DLD1 (cell line): Measurements from ENCODE around the gene EPB41.
"Not testable (repeated sequence)": the region's sequence is repeated elsewhere in the genome, so short reads cannot be mapped to it uniquely, and the experiment has no call there.

Source experiments
- in situ Hi-C: cut with HindIII; loops from 2 replicates; pipeline ENCODE4 v1.10.0; 2017; ENCODE audit warnings: low sequenced_read_pairs

Gene EPB41

DNA sequence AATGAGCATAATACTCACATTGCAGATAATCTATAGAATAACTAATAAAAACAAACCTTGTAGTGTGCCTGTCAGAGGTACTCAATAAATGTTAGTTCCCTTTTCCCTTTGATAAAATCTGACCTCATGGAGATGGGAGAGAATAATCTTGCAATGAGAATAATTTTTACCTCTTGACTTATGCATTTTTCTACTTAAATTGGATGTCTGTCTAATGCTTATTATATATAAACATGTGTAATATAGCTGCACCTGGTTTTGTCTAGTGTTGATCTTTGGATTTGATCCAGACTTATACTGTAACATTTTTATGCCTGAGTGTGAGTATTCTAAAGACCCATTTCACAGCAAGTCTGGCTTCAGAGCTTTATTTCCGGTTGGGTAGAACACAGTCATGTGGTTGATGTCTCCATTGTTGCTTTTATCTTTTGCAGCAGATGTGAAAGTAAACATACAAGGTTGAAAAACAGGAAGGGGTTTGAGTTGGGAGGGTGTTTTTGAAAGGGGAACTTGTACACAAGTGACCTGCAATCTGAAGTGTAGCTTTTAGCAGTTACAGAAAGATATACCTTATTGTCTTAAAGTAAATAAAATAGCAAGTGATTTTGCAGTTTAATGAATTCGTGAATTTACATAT, 12.4 kb downstream of the EPB41 start:
- in situ Hi-C loops = no loop called here

DNA sequence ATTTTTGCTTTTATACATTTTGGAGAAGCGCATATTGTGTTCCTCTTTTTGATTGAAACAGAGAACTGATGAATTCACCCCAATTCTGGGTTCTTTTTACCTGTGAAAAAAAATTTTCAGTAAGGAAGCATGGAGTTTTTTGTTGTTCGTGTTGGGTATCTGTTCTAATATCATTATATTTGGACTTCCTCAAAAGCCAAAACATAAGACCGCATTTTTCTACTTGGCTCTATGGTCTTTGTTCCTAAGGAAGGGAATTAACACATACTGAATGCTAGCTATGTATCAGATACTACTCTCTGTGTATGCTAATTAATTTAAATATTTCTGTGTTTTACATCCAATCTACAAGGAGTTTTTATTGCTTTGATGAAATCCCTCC, 12.9 kb downstream of the EPB41 start:
- in situ Hi-C loops = no loop called here

DNA sequence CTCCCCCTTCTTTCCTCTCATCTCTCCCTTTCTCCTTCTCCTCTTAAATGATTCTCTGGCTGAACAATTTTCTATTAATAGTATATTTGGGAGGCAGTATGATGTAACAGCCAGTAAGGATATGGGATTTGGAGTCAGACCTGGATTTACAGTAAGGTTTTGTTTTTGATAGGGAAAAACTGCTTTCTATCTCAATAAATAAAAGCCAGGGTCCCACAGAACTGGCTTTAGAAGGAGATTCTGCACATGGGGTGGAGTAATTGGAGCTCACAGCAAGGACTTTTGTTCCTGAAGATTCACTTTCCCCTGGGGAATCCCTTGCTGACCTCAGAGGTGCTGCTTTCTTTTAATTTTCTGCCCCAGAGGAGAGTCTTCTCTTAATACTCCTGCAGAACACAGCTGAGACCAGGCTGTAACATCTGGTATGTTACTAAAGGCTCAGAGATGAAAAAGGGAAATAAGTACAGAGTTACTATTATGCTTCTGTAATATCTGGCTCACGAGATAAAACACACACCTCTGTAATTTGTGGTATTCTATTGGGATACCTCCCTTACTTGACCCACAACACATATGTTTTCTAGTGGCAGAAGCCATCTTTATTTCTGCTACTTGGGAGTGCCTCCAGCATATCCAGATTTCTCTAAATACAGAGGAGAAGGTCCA, 13.4 kb downstream of the EPB41 start:
- in situ Hi-C loops = no loop called here

- in situ Hi-C loops = no loop called here
These were observed 14.1 kb downstream of the EPB41 start for GRCh38 chr1:28928314-28928941.

DNA sequence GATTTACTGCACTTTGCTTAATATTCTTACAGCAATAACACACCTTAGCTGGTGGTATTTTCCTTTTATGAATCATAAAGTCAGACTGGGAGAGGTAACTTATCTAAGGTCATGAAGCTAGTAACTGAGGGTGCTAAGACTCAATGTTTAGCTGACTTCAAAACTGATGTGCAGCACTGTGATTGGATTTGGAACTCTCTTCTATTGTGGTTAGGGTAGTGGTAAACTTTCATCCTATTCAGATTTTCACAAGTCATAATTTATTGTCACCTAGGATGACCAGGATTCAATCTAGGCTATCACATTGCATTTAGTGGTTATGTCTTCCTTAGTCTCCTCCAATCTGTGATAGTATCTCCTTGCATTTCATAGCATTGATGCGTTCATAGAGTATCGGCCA, 18.9 kb downstream of the EPB41 start:
- in situ Hi-C loops = no loop called here

DNA sequence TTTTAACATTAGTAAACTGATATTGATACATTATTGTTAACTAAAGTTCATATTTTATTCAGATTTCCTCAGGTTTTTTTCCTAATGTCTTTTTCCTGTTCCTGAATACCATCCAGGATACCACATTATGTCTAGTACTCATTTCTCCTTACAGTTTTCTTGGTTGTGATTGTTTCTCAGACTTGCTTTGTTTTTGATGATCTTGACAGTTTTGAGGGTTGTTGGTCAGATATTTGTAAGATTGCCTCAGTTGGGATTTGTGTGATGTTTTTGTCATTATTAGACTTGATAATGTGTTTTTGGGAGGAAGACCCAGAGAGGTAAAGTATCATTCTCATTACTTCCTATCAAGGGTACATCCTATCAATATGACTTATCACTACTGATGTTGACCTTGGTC, 19.5 kb downstream of the EPB41 start:
- in situ Hi-C loops = no loop called here

- in situ Hi-C loops = no loop called here
These were observed 20.3 kb downstream of the EPB41 start for GRCh38 chr1:28934676-28935075.

DNA sequence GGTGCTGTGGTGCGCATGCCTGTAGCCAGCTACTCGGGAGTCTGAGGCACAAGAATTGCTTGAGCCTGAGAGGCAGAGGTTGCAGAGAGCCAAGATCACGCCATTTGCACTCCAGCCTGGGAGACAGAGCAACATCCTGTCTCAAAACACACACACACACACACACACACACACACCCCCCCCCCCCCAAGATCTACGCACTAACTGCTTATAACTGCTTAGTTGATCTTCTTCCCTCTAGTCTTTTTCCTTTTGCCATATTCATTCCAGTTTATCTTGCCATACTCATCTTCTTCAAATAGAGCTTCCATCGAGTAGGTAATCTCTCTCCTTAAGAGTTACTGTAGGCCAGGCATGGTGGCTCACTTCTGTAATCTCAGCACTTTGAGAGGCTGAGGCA, 20.9 kb downstream of the EPB41 start:
- in situ Hi-C loops = no loop called here

GRCh38 chr1:28936094-28936493, 21.7 kb downstream of the EPB41 start:
- in situ Hi-C loops = no loop called here

DNA sequence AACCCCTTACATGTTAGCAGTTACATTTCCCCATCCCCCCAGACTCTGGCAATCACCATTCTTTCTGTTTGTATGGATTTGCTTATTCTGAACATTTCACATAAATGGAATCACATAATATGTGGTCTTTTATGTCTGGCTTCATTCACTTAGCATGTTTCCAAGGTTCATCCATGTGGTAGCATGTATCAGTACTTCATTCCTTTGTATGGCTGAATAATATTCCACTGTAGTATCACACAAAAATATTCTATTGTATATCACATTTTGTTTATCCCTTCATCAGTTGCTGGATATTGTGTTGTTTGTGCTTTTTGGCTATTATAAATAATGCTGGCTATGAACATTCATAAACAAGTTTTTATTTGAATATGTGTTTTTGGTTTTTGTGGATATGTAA, 22.2 kb downstream of the EPB41 start:
- in situ Hi-C loops = no loop called here

DNA sequence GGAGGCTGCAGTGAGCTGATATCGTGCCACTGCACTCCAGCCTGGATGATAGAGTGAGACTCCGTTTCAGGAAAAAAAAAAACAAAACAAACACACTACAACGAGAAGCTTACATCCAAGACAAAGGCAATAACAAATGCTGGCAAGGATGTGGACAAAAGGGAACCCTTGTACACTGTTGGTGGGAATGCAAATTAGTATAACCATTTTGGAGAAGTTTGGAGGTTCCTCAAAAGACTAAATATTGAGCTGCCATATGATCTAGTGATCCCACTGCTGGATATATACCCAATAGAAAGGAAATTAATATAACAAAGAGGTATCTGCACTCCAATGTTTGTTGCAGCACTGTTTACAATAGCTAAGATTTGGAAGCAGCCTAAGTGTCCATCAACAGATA, 29.2 kb downstream of the EPB41 start:
- in situ Hi-C loops = not testable (repeated sequence)

GRCh38 chr1:28950006-28950405, 35.6 kb downstream of the EPB41 start:
- in situ Hi-C loops = no loop called here

GRCh38 chr1:28950449-28950848, 36.1 kb downstream of the EPB41 start:
- in situ Hi-C loops = no loop called here

- in situ Hi-C loops = no loop called here
These were observed 39.9 kb downstream of the EPB41 start for GRCh38 chr1:28954126-28954726.

DNA sequence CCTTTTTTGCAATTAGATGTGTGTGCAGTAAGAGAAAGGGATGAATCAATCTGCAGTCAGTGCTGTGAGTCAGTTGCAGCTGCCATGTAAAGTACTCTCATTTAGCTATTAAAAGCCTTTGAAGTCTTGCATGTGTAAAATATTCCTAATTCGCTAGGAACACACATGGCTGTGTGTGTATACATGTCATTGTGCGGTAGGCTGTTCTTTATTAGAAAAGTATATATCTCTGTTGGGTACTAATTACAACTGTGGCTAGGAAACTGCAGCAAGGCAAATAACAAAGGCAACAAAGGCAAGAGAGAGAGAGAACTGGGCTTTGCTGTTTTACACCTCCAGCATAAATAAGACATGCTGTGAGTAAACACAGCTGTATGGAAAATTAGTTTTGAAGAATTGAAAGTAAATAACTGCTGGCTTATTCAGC, 41.7 kb downstream of the EPB41 start:
- in situ Hi-C loops = no loop called here

DNA sequence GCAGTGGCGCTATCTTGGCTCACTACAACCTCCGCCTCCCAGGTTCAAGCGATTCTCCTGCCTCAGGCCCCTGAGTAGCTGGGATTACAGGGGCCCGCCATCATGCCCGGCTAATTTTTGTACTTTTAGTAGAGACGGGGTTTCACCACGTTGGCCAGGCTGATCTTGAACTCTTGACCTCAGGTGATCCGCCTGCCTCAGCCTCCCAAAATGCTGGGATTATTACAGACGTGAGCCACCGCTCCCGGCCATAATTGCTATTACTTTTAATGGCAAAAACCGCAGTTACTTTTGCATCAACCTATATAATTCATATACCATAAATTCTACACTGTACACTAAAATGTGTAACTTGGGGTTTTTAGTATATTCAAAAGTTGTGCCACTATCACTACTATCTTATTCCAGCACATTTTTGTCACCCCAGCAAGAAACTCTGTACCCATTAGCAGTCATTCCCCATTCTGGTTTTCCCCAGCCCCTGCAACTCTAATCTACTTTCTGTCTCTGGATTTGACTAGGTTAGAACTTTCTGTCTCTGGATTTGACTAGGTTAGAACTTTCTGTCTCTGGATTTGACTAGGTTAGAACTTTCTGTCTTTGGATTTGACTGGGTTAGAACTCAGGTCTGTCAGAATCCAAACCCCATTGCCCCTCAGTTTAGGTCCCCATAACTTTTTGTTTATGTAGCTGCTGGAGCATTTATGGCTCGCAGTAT, 47.9 kb downstream of the EPB41 start:
- in situ Hi-C loops = not testable (repeated sequence)

DNA sequence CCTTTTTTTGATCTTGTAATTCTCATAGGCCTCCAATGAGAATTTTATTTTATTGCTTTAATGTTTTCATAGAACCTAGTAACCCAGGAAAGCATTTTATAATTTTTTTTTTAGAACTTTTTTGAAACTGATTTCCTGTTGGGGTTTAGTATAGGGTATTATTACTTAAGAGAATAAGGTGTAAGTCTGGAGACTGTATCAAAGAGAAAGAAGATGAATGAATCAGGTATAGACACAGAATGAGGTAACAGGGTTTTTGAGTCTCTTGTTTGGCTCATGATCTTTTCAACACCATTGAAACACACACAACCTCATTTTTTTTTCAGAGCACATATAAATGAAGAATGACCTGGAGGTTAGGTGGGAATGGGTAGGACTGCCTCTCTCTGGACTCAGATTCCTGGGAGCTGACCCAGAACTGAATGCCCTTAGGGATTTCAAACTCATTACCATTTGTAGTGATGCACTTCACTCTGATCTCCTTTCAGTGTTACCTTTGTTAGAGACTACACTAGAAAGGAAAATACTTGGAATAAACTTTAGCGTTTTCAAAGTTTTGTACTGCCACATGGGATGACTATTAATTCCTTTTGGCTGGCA, 51.0 kb downstream of the EPB41 start:
- in situ Hi-C loops = no loop called here

DNA sequence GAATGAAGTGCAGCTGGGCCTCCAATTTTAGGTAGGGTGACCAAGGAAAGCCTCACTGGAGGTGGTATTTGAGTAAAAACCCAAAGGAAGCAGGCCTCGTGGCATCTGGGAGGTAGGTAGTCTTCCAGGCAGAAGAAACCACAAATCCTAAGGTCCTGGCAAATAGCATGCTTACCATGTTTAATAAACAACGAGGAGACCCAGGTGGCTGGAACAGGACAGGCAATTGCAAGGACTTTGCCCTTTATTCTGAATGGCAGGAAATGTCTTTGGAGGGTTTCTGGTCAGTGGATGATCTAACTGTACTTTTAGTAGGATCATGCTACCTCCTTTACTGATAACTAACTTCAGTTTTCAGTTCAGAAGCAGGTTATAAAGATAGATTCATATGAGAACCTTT, 52.2 kb downstream of the EPB41 start:
- in situ Hi-C loops = no loop called here

DNA sequence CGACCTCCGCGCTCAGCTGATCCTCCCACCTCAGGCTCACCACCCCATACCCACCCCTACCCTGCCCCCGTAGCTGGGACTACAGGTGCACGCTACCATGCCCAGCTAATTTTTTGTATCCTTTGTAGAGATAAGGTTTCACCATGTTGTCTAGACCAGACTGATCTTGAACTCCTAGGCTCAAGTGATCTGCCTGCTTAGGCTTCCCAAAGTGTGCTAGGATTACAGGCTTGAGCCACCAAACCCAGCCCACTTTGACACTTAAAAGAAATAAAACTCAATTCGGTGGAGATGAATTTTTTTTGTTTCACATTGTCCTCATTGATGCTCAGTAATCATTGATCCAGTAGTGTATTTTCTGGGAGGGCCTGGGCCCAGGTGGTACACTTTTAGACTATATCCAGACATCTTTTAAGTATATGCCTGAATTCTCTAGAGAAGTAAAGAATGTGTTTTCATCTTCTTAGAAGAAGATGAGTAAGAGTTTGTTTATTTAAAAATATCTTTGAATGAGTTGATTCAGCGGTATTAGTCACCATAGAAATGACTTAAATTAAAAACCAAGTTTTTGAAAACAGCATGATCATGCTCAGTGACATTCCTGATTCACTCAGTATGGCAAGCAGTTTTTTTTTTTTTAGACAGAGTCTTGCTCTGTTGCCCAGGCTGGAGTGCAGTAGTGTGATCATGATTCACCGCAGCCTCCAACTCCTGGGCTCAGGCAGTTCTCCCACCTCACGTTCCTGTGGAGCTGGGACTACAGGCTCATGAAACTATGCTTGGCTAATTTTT, 57.8 kb downstream of the EPB41 start:
- in situ Hi-C loops = no loop called here
